HG03108 (cell line): ENCODE results near the gene LYG1.
"Not testable (repeated sequence)": the region's sequence is repeated elsewhere in the genome, so short reads cannot be mapped to it uniquely, and the experiment has no call there.

Experiments
- ATAC-seq: cut with Tn5 transposase; IDR thresholded peaks from one replicate; pipeline ENCODE4 v1.9.1; 2021; ENCODE audit warnings: moderate library complexity; ENCODE audit not compliant: unreplicated experiment

LYG1 gene

DNA sequence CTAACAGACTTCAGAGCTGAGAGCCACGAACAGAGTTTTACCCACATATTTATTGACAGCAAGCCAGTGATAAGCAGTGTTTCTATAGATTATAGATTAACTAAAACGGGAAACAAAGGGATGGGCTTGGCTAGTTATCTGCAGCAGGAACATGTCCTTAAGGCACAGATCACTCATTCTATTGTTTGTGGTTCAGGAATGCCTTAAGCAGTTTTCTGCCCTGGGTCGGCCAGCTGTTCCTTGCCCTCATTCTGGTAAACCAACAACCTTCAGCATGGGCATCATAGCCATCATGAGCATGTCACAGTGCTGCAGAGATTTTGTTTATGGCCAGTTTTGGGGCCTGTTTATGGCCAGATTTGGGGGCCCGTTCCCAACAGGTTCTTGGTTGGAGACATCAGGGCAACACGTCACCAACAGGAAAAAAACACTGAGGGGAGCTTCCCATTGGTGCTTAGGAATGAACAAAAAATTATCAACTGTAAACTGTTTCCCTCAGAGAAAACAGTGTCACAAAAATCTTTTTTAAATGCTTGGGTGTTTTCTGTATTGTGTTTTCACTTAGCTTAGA is 22.7 kb downstream of the LYG1 start:
- ATAC-seq = not testable (repeated sequence)

GRCh38 chr2:99275882-99276281 is 25.1 kb downstream of the LYG1 start:
- ATAC-seq = no peak

DNA sequence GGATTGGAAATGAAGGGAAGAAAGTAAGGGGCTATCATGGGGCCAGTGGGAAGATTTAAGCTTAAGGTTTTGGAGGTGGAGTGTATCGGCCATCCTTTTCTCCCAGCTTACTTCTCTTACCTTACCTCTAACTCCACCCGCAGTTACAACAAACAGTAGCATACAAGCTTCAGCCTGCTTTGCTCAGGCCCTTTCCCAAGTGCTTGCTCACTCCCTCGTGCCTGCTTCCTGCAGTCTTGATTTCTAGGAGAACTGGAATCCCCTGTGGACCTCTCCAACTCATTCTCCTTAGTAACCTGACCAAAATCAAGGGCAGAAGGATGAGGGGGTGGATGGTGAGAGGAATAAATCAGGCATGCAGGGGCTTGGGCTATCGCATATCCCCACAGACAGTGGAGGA is 39.8 kb downstream of the LYG1 start:
- ATAC-seq = no peak

DNA sequence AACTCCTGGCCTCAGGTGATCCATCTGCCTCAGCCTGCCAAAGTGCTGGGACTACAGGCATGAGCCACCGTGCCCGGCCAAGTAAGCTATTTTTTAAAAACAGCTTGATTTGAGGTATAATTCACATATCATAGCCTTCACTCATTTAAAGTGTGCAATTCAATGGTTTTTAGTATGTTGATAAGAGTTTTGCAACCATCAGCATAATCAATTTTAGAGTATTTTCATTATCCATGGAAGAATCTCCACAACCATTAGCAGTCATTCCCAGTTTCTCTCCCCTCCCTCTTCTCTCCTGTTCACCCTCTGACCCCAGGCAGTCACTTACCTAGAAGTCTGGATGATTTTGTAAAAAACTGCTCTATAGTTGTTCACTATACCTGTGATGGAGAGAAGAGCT is 40.8 kb downstream of the LYG1 start:
- ATAC-seq = no peak

DNA sequence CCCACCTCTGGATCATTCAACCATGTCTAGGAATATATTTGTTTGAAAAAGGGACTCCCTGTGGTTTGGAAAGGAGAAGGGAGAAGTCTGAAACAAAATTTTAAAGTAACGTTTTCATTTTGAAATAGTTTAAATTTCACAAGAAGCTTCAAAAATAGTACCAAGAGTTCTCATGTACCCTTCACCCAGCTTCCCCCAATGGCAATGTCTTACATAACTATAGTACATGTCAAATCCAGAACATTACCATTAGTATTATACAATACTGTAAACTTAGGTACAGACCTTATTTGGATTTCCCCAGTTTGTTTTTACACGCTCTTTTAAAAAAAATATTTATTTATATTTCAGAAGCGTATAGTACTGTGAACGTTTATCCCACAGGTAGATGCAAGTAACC is 41.5 kb downstream of the LYG1 start:
- ATAC-seq = no peak

DNA sequence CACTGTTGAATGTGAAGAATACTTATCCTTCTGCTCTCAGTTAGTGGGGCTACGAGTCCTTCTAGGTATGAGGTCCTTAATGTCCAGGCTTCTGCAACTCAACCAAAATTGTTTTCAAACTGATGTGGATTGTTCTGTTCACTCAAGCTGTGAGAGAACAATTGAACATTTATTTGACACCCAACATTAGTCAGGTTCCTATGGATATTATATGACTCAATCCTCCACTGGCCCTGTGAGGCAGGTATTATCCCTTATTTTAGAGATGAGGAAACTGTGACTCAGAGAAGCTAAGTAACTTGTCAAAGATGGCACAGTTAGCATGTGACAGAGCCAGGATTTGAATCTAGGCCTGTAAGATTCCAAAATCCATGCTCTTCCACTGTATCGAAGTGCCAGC is 44.3 kb downstream of the LYG1 start:
- no peak for ATAC-seq

GRCh38 chr2:99255491-99256318 is 45.3 kb downstream of the LYG1 start, which contains the start of gene LYG2:
TSS of gene LYG2 (minus strand) at chr2:99255666. CDS start at chr2:99254260, 1,406 bp downstream.
- no peak for ATAC-seq

DNA sequence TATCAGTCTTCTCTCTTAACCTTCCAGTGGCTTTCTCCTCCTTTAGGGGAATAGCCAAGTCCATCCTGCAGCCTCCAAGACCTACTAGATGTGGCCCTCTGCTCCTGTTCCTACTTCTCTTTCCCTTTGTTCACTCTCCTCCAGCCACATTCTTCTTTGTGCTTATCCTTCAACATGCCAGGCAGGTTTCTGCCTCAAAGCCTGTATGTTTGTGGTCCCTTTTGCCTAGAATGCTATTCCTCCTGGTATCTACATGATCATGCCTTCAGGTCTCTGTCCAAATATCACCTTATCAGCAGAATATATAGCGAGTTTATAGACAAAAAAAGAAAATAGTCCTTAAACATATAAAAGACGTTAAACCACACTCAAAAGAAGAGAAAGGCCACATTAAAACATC is 51.0 kb downstream of the LYG1 start:
- no peak for ATAC-seq

DNA sequence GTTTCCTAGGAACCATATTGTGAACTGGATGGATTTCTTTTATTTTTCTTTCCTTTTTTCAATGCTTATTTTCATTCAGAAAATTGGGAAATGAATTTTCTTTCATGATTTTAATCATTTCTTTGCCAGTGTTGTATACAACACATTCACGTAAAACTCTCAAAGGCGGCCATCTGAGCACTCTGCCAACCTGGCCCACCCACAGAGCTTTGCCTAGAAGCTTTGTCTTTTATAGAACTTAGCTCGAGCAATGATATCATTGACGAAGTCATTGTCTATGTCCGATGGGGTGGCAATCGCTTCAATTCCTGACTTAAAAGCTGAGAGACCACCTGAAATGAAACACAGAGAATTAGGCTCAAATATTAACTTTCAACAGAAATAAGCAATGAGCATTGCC is 58.8 kb downstream of the LYG1 start:
- no peak for ATAC-seq

- no peak for ATAC-seq
Observed at GRCh38 chr2:99240431-99240830, 60.6 kb downstream of the LYG1 start.

DNA sequence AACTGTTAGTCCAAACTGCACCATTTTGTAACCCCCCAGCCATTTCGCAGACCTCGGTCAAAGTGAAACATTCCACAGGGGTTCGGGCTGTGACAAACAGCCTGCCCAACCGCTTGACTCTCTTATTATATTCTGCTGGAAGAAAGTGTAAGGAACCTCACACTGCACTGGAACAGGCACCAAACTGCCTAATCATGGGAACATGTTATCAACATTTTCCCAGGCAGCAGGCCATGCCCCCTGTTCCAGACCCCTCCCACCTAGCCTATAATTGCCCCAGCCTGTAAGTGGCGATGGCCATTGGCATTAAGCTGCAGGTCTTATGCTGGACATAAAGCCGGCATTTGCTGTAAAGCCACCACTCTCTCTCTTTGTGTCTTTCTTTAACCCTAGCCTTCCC is 62.4 kb downstream of the LYG1 start:
- no peak for ATAC-seq
